ENCODE results near the gene ZSWIM4. TPM values are rescaled to one million over a fixed set of nuclear protein-coding genes. Genes with fewer than 3 reads are reported as not detected.

Gene ZSWIM4
- total RNA-seq, 2 experiments from 2014 or later: 5.0 to 10.8 TPM

- H4K20me1 ChIP-seq (ENCODE audit: insufficient read depth, low read length): no peaks in the 10 kb centered on the region
- peak overlapping the region; percentile 68 for H3K4me3 ChIP-seq (ENCODE audit: low read depth, low read length, poor library complexity, severe bottlenecking)
- peaks cover 67% of the 10 kb centered on the region for H3K4me1 ChIP-seq (ENCODE audit: insufficient read depth, low read length, poor library complexity, severe bottlenecking)
- no peaks in the 10 kb centered on the region for H3K79me2 ChIP-seq (ENCODE audit: insufficient read depth, low read depth, low read length)
- H3K9me2 ChIP-seq (ENCODE audit: insufficient read depth, low read length): no peaks in the 10 kb centered on the region
- H3K4me2 ChIP-seq (ENCODE audit: low read length): peak overlapping the region; percentile 74
- intact Hi-C loops (cut with micrococcal nuclease; ENCODE audit: unreplicated experiment): no loop called here
- TF ChIP-seq, protein P1, sequence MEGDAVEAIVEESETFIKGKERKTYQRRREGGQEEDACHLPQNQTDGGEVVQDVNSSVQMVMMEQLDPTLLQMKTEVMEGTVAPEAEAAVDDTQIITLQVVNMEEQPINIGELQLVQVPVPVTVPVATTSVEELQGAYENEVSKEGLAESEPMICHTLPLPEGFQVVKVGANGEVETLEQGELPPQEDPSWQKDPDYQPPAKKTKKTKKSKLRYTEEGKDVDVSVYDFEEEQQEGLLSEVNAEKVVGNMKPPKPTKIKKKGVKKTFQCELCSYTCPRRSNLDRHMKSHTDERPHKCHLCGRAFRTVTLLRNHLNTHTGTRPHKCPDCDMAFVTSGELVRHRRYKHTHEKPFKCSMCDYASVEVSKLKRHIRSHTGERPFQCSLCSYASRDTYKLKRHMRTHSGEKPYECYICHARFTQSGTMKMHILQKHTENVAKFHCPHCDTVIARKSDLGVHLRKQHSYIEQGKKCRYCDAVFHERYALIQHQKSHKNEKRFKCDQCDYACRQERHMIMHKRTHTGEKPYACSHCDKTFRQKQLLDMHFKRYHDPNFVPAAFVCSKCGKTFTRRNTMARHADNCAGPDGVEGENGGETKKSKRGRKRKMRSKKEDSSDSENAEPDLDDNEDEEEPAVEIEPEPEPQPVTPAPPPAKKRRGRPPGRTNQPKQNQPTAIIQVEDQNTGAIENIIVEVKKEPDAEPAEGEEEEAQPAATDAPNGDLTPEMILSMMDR (conservative IDR thresholded peaks at IDR 0.05; ENCODE audit: low read length): no peak
- no peak for TF ChIP-seq EZH2phosphoT487 (IDR thresholded peaks at IDR 0.05; ENCODE audit: borderline replicate concordance, low read depth, low read length)
- ChIA-PET CTCF (ENCODE audit: unreplicated experiment) (no interaction called here), POLR2A (no interaction called here)
- peak overlapping the region; percentile 83 for H2AFZ ChIP-seq (ENCODE audit: low read length)
- no peak overlapping the region for H3K27ac ChIP-seq (ENCODE audit: low read depth, low read length, poor library complexity, severe bottlenecking)
- BruUV-seq (replicated peaks): no TSS peak
- no peaks in the 10 kb centered on the region for H3K9me3 ChIP-seq (ENCODE audit: low read length)
- no peak for DNase-seq (ENCODE audit: low spot score)
- no peaks in the 10 kb centered on the region for H3K36me3 ChIP-seq (ENCODE audit: insufficient read depth, low read length)
These were observed 48.1 kb downstream of the ZSWIM4 start for GRCh38 chr19:13843104-13843921.

- POLR2A ChIA-PET: interaction anchor here (0.6 kb wide), 1 partner anchor 516 kb away, joined by 3 read pairs; no protein-coding TSS in a partner anchor
- H4K20me1 ChIP-seq (ENCODE audit: insufficient read depth, low read length): no peaks in the 10 kb centered on the region
- H3K36me3 ChIP-seq (ENCODE audit: insufficient read depth, low read length): no peaks in the 10 kb centered on the region
- H3K4me2 ChIP-seq (ENCODE audit: low read length): no peak overlapping the region
- H3K27ac ChIP-seq (ENCODE audit: low read depth, low read length, poor library complexity, severe bottlenecking): no peak overlapping the region
- H3K79me2 ChIP-seq (ENCODE audit: insufficient read depth, low read depth, low read length): no peaks in the 10 kb centered on the region
- no peaks in the 10 kb centered on the region for H3K9me3 ChIP-seq (ENCODE audit: low read length)
- H2AFZ ChIP-seq (ENCODE audit: low read length): no peak overlapping the region
- intact Hi-C loops (cut with micrococcal nuclease; ENCODE audit: unreplicated experiment): no loop called here
- no peaks in the 10 kb centered on the region for H3K9me2 ChIP-seq (ENCODE audit: insufficient read depth, low read length)
- no peak overlapping the region for H3K4me3 ChIP-seq (ENCODE audit: low read depth, low read length, poor library complexity, severe bottlenecking)
- no peak for DNase-seq (ENCODE audit: low spot score)
- no TSS peak for BruUV-seq (replicated peaks)
- H3K4me1 ChIP-seq (ENCODE audit: insufficient read depth, low read length, poor library complexity, severe bottlenecking): peaks cover 59% of the 10 kb centered on the region
- CTCF ChIA-PET (ENCODE audit: unreplicated experiment): interaction anchor here (0.7 kb wide), 1 partner anchor 293 kb away, joined by 10 read pairs; no protein-coding TSS in a partner anchor
- TF ChIP-seq EZH2phosphoT487 (IDR thresholded peaks at IDR 0.05; ENCODE audit: borderline replicate concordance, low read depth, low read length): no peak
- TF ChIP-seq, protein P1 (conservative IDR thresholded peaks at IDR 0.05; ENCODE audit: low read length): no peak
These were observed 48.9 kb downstream of the ZSWIM4 start for GRCh38 chr19:13844130-13844631.
